Measurements from ENCODE around the gene VCL.
"Not testable (repeated sequence)": the region's sequence is repeated elsewhere in the genome, so short reads cannot be mapped to it uniquely, and the experiment has no call there.

VCL gene

GRCh38 chr10:73997787-73998622, at the start of gene VCL:
TSS of gene VCL (plus strand) at chr10:73998116. CDS start at chr10:73998208, 92 bp downstream.
- in situ Hi-C loops (cut with MboI; ENCODE audit: low sequenced_read_pairs): no loop called here

DNA sequence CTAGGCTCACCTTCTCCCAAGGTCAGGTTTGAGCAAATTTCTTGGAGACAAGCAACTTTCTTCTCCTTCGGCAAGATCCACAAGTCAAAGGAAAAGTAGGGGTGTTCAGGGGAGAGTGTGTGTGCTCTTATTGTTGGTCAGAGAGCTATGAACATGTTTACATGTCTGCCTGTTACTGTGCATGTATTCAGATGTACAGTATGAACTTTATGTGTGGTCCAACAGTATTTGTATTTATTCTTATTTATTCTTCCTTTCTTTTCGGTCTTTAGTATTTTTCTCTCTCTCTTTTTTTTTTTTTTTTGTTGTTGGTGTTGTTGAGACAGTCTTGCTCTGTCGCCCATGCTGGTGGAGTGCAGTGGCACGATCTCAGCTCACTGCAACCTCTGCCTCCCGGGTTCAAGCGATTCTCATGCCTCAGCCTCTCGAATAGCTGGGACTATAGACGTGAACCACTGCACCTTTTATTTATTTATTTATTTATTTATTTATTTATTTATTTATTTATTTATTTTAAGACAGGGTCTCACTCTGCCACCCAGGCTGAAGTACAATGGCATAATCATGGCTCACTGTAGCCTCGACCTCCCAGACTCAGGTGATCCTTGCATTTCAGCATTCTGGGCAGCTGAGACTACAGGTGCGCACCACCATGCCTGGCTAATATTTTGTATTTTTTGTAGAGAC, 48.8 kb upstream of the VCL start:
- in situ Hi-C loops (cut with MboI; ENCODE audit: low sequenced_read_pairs): no loop called here

DNA sequence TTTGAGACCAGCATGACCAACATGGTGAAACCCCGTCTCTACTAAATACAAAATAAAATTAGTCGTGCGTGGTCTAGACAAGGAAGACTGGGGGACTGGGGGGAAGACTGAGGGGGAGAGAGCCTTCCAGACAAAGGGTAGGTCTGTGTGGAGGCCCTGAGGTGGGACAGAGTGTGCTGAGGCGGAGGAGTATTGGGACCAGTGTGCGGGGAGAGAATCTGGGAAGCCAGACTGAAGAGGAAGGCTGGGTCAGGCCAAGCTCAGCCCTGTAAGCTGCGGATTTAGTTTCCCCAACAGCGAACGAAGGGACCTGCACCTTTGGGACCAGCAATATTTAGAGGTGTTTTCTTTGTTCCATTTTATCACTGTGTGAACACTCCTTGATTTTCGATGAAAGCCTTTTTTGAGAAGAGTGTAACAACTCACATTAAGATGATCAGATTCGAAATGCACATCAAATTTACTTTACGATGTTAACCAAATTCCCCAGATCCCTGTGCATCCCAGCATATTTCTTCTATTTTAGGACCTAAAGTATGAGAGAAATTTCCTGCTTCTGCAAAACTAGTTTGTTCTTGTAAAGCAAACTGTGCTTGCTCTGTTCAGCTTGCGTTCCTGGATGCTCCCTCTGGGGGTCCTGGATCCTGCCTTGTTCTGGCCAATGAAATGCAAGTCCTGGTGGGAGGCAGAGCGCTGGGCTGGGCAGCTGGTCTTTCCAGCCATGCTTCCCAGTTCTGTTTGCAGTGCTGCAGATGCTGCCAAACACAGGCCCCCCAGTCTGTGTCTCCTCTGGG, 47.6 kb upstream of the VCL start:
- in situ Hi-C loops (cut with MboI; ENCODE audit: low sequenced_read_pairs): no loop called here

- in situ Hi-C loops (cut with MboI; ENCODE audit: low sequenced_read_pairs): no loop called here
Observed at GRCh38 chr10:73953665-73954064, 44.3 kb upstream of the VCL start.

GRCh38 chr10:73954737-73955136, 43.2 kb upstream of the VCL start:
- in situ Hi-C loops (cut with MboI; ENCODE audit: low sequenced_read_pairs): no loop called here

DNA sequence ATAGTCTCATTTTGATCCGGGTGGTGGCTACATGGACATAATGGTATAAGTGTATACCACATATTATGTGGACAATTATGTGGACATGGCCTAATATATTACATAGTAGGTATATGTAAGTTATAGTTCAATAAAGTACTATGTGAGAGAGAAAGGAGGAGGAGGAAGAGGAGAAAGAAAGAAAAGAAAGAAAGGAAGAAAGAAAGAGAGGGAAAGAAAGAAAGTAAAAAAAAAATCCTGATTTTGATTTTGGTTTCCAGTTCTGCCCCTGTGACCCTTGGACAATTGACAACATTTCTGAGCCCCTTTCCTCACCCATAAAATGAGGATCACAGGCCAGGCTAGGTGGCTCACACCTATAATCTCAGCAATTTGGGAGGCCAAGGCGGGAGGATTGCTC, 42.2 kb upstream of the VCL start:
- in situ Hi-C loops (cut with MboI; ENCODE audit: low sequenced_read_pairs): no loop called here

DNA sequence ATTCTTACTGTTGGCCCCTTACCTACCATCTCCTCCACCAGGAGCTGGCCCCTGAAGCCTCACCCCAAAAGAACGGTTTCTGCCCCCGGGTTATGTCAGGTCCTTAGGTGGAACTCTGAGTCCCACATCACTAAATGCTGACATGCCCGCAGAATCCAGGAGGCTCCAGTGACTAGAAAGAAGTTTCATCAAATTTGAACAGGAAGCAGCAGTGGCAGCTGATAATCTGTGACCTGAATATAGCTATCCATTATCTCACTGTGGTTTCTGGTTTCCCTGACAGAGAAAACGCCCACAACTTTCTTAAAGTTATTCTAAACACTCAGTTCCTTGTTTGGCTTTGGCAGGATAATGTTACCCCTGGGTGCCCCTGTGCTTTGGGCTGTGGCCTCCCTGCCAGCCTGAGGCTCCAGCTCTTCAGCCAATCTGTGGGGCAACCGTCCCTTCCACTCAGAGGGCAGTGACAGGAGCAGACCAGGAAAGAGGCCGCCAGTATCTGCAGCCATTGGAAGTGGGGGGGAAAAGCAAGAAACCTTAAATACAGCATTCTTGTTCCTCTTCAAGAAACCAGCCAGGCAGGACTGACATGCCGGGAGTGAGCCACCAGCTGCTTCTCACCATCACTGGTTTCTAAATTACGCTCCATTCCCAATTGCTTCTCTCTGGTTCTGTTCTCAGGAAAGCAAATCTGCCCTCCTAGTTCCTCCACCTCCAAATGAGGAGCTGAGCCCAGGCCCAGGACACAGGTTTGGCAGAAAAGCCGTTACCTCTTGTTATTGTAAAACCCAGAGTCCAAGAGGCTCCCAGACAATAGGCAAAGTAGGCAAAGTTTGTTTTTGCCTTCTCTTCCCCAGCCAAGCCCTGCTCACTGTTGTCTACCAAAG, 41.2 kb upstream of the VCL start:
- in situ Hi-C loops (cut with MboI; ENCODE audit: low sequenced_read_pairs): no loop called here

DNA sequence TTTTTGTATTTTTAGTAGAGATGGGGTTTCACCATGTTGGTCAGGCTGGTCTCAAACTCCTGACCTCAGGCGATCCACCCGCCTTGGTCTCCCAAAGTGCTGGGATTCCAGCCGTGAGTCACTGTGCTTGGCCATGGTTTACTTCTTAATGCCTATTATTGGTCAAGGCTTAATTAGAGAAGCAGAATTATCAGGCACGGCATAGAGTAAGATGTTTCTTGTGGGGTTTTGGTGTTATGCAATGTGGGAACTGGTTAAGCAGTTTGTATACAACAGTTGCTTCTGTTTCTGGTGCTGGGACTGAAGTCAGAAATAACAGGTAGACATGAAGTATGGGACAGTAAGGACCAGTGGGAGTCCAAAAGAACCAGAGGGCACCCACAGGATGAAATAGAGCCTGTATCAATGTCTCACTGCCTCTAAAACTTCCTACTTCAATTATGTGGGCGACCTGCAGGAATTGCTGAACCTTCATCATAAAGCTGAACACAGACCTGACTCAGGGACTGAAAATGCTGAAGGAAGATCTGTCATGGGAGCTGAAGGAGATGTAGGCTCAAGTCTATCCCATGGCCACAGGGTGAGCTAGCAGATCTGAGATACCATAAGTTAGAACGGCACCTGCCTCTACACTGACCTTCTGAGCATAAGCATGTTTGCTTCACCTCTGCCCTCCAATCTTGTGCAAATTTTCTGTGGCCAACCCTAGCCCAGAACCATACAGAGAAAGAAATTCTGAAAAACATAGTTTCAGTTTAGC, 38.3 kb upstream of the VCL start:
- in situ Hi-C loops (cut with MboI; ENCODE audit: low sequenced_read_pairs): no loop called here

- in situ Hi-C loops (cut with MboI; ENCODE audit: low sequenced_read_pairs): no loop called here
Observed at GRCh38 chr10:73962386-73962785, 35.5 kb upstream of the VCL start.

DNA sequence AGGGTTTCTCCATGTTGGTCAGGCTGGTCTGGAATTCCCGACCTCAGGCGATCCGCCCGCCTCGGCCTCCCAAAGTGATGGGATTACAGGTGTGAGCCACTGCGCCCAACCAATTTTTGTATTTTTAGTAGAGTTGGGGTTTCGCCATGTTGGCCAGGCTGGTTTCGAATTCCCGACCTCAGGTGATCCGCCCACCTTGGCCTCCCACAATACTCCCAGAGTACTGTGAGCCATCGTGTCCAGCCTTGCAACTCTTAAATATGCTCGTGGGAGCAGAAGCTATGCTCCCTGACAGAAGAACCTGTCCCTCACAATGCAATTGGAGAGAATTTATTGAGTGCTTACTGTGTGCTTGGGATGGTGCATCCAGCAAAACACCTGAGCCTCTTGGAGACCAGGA, 34.4 kb upstream of the VCL start:
- in situ Hi-C loops (cut with MboI; ENCODE audit: low sequenced_read_pairs): not testable (repeated sequence)

DNA sequence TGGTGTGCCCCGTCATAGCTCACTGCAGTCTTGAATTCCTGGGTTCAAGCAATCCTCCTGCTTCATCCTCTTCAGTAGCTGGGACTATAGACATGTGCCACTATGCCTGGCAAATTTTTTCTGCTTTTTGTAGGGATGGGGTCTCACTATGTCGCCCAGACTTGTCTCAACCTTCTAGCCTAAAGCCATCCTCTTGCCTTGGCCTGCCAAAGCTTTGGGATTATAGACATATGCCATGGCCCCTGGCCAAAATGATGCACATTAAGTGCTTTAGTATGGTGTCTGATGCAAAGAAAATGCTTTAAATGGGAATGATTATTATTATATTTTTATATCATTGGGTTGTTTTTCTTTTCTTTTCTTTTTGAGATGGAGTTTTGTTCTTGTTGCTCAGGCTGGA, 33.2 kb upstream of the VCL start:
- in situ Hi-C loops (cut with MboI; ENCODE audit: low sequenced_read_pairs): no loop called here

- in situ Hi-C loops (cut with MboI; ENCODE audit: low sequenced_read_pairs): not testable (repeated sequence)
Observed at GRCh38 chr10:73965267-73965889, 32.5 kb upstream of the VCL start.

DNA sequence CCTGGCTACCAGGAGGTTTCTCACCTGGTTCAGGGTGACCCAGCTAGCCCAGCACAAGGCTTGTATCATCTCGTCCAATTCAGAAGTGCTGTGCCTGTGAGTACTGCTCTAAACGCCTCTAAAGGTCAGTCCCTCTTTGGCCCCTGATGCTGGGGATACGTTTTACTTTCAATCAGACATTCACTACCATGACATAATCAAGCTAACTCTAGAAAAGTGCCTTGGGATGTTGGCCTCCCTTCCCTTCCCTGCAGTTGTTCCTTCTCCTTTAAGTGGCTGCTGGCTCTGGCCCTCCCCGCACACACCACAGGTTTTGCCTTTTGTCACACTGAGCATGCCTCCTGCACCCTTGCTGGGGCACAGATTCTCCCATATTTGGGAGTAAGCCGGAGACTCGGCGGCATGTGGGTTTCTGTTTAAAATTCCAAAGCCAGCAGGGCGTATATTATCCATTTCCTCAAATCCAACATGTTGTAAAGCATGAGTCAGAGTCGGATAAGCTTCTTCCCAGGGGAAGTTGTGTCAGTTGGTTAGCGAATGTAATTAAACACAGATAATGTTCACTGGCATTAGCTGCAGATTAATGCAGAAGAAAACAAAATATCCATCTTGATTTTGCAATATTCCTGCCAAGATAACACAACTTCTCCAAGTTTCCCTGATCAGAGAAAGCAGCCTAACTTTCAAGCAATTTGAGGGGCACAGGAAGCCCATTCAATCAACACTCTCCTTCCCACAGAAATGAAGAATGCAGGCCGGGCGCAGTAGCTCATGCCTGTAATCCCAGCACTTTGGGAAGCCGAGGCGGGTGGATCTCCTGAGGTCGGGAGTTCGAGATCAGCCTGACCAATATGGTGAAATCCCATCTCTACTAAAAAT, 31.8 kb upstream of the VCL start:
- in situ Hi-C loops (cut with MboI; ENCODE audit: low sequenced_read_pairs): no loop called here

- in situ Hi-C loops (cut with MboI; ENCODE audit: low sequenced_read_pairs): no loop called here
Observed at GRCh38 chr10:73967022-73967429, 30.9 kb upstream of the VCL start.

DNA sequence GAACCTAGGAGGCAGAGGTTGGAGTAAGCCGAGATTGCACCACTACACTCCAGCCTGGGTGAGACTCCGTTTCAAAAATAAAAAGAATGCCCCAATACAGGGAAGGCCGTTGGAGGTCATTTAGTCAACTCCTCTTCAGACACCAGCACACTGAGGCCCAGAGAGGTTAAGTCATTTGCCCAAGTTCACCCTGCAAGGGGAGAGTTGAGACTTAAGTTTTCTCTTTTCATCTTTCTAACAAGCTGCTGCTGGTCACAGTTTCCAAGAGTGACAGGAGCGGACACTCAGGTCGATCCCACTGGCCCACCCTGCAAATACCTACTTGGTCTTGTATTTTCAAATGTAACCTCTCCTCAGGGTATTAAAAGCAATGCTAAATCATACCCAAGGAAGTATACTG, 30.4 kb upstream of the VCL start:
- in situ Hi-C loops (cut with MboI; ENCODE audit: low sequenced_read_pairs): no loop called here

- in situ Hi-C loops (cut with MboI; ENCODE audit: low sequenced_read_pairs): no loop called here
Observed at GRCh38 chr10:73968098-73968521, 29.8 kb upstream of the VCL start.

GRCh38 chr10:73969224-73969841, 28.6 kb upstream of the VCL start:
- in situ Hi-C loops (cut with MboI; ENCODE audit: low sequenced_read_pairs): no loop called here

- in situ Hi-C loops (cut with MboI; ENCODE audit: low sequenced_read_pairs): no loop called here
Observed at GRCh38 chr10:73970845-73971244, 27.1 kb upstream of the VCL start.
